ENCODE results near the gene VAT1.

DNA sequence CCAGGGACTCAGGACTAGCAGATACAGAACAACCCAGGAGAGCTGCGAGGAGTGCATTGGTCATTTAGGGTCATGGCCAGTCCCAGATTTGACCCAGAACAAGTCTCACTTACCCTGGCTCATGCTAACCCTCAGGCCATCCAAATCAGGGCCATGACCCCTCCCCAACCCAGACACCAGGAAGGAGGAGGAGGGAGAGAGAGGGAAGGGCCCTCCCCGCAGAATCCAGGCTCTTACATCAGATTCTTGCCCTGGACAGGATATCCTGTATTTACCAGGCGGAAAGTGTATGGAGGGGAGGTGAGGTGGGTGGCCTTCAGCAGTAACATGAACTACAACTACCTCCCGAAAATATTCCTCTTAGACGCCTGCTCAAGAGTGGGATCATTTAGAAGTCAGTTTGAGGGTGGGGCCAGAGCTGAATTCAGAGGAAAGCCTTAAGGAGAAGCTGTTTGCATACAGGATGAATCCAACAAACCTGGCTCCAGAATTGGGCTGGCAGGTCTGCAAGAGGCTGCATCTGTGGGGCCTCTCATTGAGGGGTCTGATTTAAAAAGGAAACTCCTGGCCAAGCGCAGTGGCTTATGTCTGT is 2.1 kb downstream of the VAT1 start:
- TF ChIP-seq, protein P1, sequence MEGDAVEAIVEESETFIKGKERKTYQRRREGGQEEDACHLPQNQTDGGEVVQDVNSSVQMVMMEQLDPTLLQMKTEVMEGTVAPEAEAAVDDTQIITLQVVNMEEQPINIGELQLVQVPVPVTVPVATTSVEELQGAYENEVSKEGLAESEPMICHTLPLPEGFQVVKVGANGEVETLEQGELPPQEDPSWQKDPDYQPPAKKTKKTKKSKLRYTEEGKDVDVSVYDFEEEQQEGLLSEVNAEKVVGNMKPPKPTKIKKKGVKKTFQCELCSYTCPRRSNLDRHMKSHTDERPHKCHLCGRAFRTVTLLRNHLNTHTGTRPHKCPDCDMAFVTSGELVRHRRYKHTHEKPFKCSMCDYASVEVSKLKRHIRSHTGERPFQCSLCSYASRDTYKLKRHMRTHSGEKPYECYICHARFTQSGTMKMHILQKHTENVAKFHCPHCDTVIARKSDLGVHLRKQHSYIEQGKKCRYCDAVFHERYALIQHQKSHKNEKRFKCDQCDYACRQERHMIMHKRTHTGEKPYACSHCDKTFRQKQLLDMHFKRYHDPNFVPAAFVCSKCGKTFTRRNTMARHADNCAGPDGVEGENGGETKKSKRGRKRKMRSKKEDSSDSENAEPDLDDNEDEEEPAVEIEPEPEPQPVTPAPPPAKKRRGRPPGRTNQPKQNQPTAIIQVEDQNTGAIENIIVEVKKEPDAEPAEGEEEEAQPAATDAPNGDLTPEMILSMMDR (IDR thresholded peaks at IDR 0.05; ENCODE audit: insufficient read depth, low read depth, low read length), result no peak
- no peak for TF ChIP-seq EZH2 (IDR thresholded peaks at IDR 0.05; ENCODE audit: insufficient read depth, low read length)

Measured in astrocyte (in vitro differentiated cells and primary cell).